HG03378 (cell line): ENCODE measurements around the gene TLNRD1.

Experiments used
- ATAC-seq: cut with Tn5 transposase; IDR thresholded peaks from one replicate; pipeline ENCODE4 v1.9.1; 2021; ENCODE audit warnings: mild to moderate bottlenecking, moderate library complexity; ENCODE audit not compliant: unreplicated experiment

The TLNRD1 gene

GRCh38 chr15:81053621-81054020, 52.9 kb downstream of the TLNRD1 start:
- no peak for ATAC-seq

GRCh38 chr15:81054236-81054635, 53.5 kb downstream of the TLNRD1 start:
- no peak for ATAC-seq
